NCI-H2029 treated with DMSO at 0.1 percent for 48 hours (cell line): ENCODE results near the gene RNF123.
"Not testable (repeated sequence)": the region's sequence is repeated elsewhere in the genome, so short reads cannot be mapped to it uniquely, and the experiment has no call there.

Source experiments
- DNase-seq: peaks from one replicate; lab custom pipeline; 2025; lab: John Stamatoyannopoulos, UW

The RNF123 gene

GRCh38 chr3:49681232-49681522 is 8.2 kb upstream of the RNF123 start:
- DNase-seq = no peak

GRCh38 chr3:49681543-49681942 is 7.8 kb upstream of the RNF123 start:
- no peak for DNase-seq

- DNase-seq = no peak
Measured at GRCh38 chr3:49683162-49683561, 6.2 kb upstream of the RNF123 start.

GRCh38 chr3:49684453-49684852 is 4.9 kb upstream of the RNF123 start:
- not testable (repeated sequence) for DNase-seq

- not testable (repeated sequence) for DNase-seq
Measured at GRCh38 chr3:49685103-49685502, 4.3 kb upstream of the RNF123 start.

GRCh38 chr3:49685846-49686245 is 3.5 kb upstream of the RNF123 start:
- not testable (repeated sequence) for DNase-seq

- not testable (repeated sequence) for DNase-seq
Measured at GRCh38 chr3:49686346-49686745, 3.0 kb upstream of the RNF123 start.

GRCh38 chr3:49686769-49687423 is 2.5 kb upstream of the RNF123 start:
- DNase-seq = not testable (repeated sequence)

GRCh38 chr3:49687424-49687795 is 1.9 kb upstream of the RNF123 start:
- DNase-seq = not testable (repeated sequence)

- not testable (repeated sequence) for DNase-seq
Measured at GRCh38 chr3:49688338-49689045, 865 bp upstream of the RNF123 start.

- DNase-seq = not testable (repeated sequence)
Measured at GRCh38 chr3:49689908-49690624, 709 bp downstream of the RNF123 start.

- not testable (repeated sequence) for DNase-seq
Measured at GRCh38 chr3:49690856-49691255, 1.5 kb downstream of the RNF123 start.

GRCh38 chr3:49691481-49691880 is 2.1 kb downstream of the RNF123 start:
- DNase-seq = not testable (repeated sequence)

- not testable (repeated sequence) for DNase-seq
Measured at GRCh38 chr3:49694409-49695070, 5.2 kb downstream of the RNF123 start.

GRCh38 chr3:49695350-49696015 is 6.1 kb downstream of the RNF123 start:
- DNase-seq = not testable (repeated sequence)

GRCh38 chr3:49699281-49699979 is 10.1 kb downstream of the RNF123 start:
- no peak for DNase-seq

- DNase-seq = no peak
Measured at GRCh38 chr3:49700014-49700413, 10.7 kb downstream of the RNF123 start.

- DNase-seq = no peak
Measured at GRCh38 chr3:49700453-49701128, 11.2 kb downstream of the RNF123 start.

GRCh38 chr3:49701388-49702077 is 12.2 kb downstream of the RNF123 start:
- no peak for DNase-seq

GRCh38 chr3:49702672-49703071 is 13.3 kb downstream of the RNF123 start:
- DNase-seq = no peak
